PC-3 (cell line): ENCODE results near the gene DMD.

ENCODE experiments used
- EZH2 ChIP-seq: fragments of 300-600 bp; sonication (generic); IDR thresholded peaks from one replicate; pipeline ENCODE4 v1.6.1; 2017; ENCODE audit warnings: antibody characterized with exemption, mild to moderate bottlenecking, low read length; ENCODE audit not compliant: unreplicated experiment
- EZH2phosphoT487 ChIP-seq: fragments of 300-600 bp; sonication (generic); IDR thresholded peaks from 2 replicates; pipeline ENCODE4 v1.6.1; 2018; ENCODE audit warnings: mild to moderate bottlenecking, antibody characterized with exemption, low read length, borderline replicate concordance
- TF ChIP-seq, protein P1 (sequence below): fragments of 300-600 bp; sonication (generic); conservative IDR thresholded peaks from 2 replicates; pipeline ENCODE4 v1.5.1; 2017; ENCODE audit warnings: antibody characterized with exemption, low read depth, mild to moderate bottlenecking, low read length

DNA sequence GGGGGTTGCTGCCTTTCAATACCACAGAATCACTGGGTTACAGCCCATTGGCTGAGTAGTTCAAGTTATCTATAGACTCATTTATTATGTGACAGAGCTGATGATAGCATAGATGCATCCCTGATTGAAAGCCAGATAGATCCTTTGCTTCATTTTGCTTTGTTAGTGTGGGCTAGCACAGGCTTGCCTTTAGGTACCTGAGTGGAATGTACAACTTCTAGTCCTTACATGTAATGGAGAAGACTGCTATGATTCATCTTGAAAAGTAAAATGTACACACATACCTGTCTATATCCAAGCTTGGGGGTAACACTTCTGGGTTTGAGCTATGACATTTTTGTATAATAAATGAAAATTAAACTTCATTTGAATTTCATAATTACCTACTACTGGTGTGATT is 1913.5 kb downstream of the DMD start:
- TF ChIP-seq, protein P1, sequence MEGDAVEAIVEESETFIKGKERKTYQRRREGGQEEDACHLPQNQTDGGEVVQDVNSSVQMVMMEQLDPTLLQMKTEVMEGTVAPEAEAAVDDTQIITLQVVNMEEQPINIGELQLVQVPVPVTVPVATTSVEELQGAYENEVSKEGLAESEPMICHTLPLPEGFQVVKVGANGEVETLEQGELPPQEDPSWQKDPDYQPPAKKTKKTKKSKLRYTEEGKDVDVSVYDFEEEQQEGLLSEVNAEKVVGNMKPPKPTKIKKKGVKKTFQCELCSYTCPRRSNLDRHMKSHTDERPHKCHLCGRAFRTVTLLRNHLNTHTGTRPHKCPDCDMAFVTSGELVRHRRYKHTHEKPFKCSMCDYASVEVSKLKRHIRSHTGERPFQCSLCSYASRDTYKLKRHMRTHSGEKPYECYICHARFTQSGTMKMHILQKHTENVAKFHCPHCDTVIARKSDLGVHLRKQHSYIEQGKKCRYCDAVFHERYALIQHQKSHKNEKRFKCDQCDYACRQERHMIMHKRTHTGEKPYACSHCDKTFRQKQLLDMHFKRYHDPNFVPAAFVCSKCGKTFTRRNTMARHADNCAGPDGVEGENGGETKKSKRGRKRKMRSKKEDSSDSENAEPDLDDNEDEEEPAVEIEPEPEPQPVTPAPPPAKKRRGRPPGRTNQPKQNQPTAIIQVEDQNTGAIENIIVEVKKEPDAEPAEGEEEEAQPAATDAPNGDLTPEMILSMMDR: no peak
- TF ChIP-seq EZH2phosphoT487 (no peak), EZH2 (no peak)
